Ishikawa (cell line): ENCODE data around the gene SMOC1.

ENCODE experiments used
- CEBPB ChIP-seq: IDR thresholded peaks from 2 replicates; pipeline ENCODE4 v1.6.1; 2012
- CREB1 ChIP-seq: IDR thresholded peaks from 2 replicates; pipeline ENCODE4 v1.6.1; 2012; ENCODE audit warnings: low read depth
- EGR1 ChIP-seq: IDR thresholded peaks from 2 replicates; pipeline ENCODE4 v1.6.1; 2012
- EP300 ChIP-seq: IDR thresholded peaks from 2 replicates; pipeline ENCODE4 v1.6.1; 2012; ENCODE audit warnings: borderline replicate concordance
- FOXM1 ChIP-seq: IDR thresholded peaks from 2 replicates; pipeline ENCODE4 v1.6.1; 2012; ENCODE audit warnings: low read depth, borderline replicate concordance
- MAX ChIP-seq: IDR thresholded peaks from 2 replicates; pipeline ENCODE4 v1.6.1; 2012
- NFIC ChIP-seq: IDR thresholded peaks from 2 replicates; pipeline ENCODE4 v1.6.1; 2012
- RAD21 ChIP-seq: IDR thresholded peaks from 2 replicates; pipeline ENCODE4 v1.6.1; 2012; ENCODE audit warnings: low read depth
- REST ChIP-seq: IDR thresholded peaks from 2 replicates; pipeline ENCODE4 v1.6.1; 2012; ENCODE audit warnings: low read depth, mild to moderate bottlenecking
- TAF1 ChIP-seq: IDR thresholded peaks from 2 replicates; pipeline ENCODE4 v1.6.1; 2012; ENCODE audit warnings: low read depth, mild to moderate bottlenecking
- TCF12 ChIP-seq: IDR thresholded peaks from 2 replicates; pipeline ENCODE4 v1.6.1; 2012; ENCODE audit warnings: low read depth
- TEAD4 ChIP-seq: IDR thresholded peaks from 2 replicates; pipeline ENCODE4 v1.6.1; 2012
- USF1 ChIP-seq: IDR thresholded peaks from 2 replicates; pipeline ENCODE4 v1.6.1; 2012
- YY1 ChIP-seq: IDR thresholded peaks from 2 replicates; pipeline ENCODE4 v1.6.1; 2012; ENCODE audit warnings: low read depth
- ZBTB7A ChIP-seq: IDR thresholded peaks from 2 replicates; pipeline ENCODE4 v1.6.1; 2012; ENCODE audit warnings: low read depth

Gene SMOC1

GRCh38 chr14:69852531-69853321 lies 26.5 kb upstream of the SMOC1 start:
- TF ChIP-seq EP300, result no peak
- TF ChIP-seq RAD21, result no peak

GRCh38 chr14:69853774-69854173 lies 25.4 kb upstream of the SMOC1 start:
- no peak for TF ChIP-seq ZBTB7A

GRCh38 chr14:69854598-69854997 lies 24.6 kb upstream of the SMOC1 start:
- no peak for TF ChIP-seq EGR1
- TF ChIP-seq CEBPB, result no peak
- no peak for TF ChIP-seq CREB1
- TF ChIP-seq TEAD4, result no peak
- TF ChIP-seq NFIC, result no peak
- no peak for TF ChIP-seq ZBTB7A
- TF ChIP-seq RAD21, result no peak
- no peak for TF ChIP-seq MAX
- no peak for TF ChIP-seq TAF1
- no peak for TF ChIP-seq YY1
- no peak for TF ChIP-seq EP300
- TF ChIP-seq TCF12, result no peak
- no peak for TF ChIP-seq USF1
- TF ChIP-seq FOXM1, result no peak
- TF ChIP-seq REST, result no peak

GRCh38 chr14:69855180-69855832 lies 23.9 kb upstream of the SMOC1 start:
- no peak for TF ChIP-seq FOXM1
- TF ChIP-seq MAX, result no peak
- no peak for TF ChIP-seq TCF12
- no peak for TF ChIP-seq EGR1
- no peak for TF ChIP-seq NFIC
- TF ChIP-seq TAF1, result no peak
- no peak for TF ChIP-seq ZBTB7A
- no peak for TF ChIP-seq USF1
- TF ChIP-seq EP300, result no peak
- TF ChIP-seq YY1, result no peak
- no peak for TF ChIP-seq TEAD4

GRCh38 chr14:69858801-69859200 lies 20.4 kb upstream of the SMOC1 start:
- TF ChIP-seq TAF1, result no peak
- no peak for TF ChIP-seq NFIC
- TF ChIP-seq FOXM1, result no peak
- TF ChIP-seq TCF12, result no peak
- TF ChIP-seq REST, result no peak
- TF ChIP-seq EGR1, result no peak
- TF ChIP-seq RAD21, result no peak
- no peak for TF ChIP-seq CREB1
- no peak for TF ChIP-seq TEAD4
- TF ChIP-seq USF1, result no peak
- TF ChIP-seq MAX, result no peak

- TF ChIP-seq CEBPB (no peak), REST (no peak), FOXM1 (no peak), CREB1 (no peak), EP300 (no peak), YY1 (no peak), ZBTB7A (no peak), NFIC (no peak), MAX (no peak), TCF12 (no peak), USF1 (no peak), EGR1 (no peak), TEAD4 (no peak), TAF1 (no peak), RAD21 (no peak)
Measured at GRCh38 chr14:69859591-69859990, 19.6 kb upstream of the SMOC1 start.
